Sciatic nerve (tissue), 2 donors: ENCODE data around the gene PTCD2. TPM values are rescaled to one million over a fixed set of nuclear protein-coding genes. Genes with fewer than 3 reads are reported as not detected.

Experiments
- ATAC-seq: fragments of 200-7000 bp; cut with Tn5 transposase; one replicate; pipeline ENCODE4 v1.9.1; 2020; ENCODE audit warnings: mild to moderate bottlenecking, moderate library complexity
- DNase-seq: peaks from one replicate; pipeline ENCODE4 v3.0.0-alpha.2; 2020; ENCODE audit warnings: low spot score
- intact Hi-C: fragments of 100-400 bp; cut with DNase I; formaldehyde crosslinking; loops from one replicate; pipeline ENCODE4 v1.14.2; 2022
- total RNA-seq: library from RNA; stranded (reverse); fragmentation: NEBNext Ultra II Directional; extraction: Animal tissue kit (Norgen Biotek cat#: 25700); gene quantifications from one replicate; pipeline ENCODE4 v1.2.1, GENCODE V29; 2021
- donor health status: DM: no; HTN: no; CAD: no.
- donor health status: DM: no; HTN: no; CAD: no.

PTCD2 gene
- total RNA-seq, 1 donor from 2014 or later, result 10.5 TPM

DNA sequence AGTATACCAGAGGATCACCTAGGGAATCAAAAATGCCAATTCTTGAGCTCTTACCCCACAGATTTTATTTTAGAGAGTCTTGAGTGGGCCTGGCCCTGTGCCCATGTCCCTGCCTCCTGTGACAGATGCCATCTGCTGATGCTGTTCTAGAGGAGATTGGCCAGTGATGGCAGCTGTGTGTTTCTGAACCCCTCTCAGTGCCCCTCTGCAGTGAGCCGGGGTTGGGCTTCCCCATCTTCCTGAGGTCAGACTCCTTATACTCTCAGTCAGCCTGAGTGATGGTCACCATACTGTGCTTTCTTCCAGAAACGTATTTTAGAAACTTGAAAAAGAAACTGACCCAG lies 6.1 kb downstream of the PTCD2 start:
- no peak for DNase-seq
- intact Hi-C loops, result no loop called here
- no peak for ATAC-seq

DNA sequence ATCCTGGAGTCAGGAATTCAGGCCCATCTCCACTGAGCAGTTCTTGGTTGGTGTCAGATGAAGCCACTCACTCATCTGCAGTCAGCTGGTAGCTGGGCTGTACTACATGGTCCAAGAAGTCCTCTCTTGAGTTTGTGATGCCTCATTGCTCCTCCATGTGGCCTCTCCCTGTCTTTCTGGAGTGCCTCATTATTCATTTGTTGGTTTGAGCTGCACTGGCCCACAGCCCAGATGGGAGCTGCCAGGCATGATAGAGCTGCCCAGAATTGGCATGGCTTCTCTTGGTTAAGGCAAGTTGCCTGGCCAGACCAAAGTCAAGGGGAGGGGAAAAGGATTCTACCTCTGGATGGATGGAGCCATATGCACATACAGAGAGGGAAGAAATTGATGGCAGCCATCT lies 8.0 kb downstream of the PTCD2 start:
- peak; percentile 57 for ATAC-seq
- intact Hi-C loops, result no loop called here
- DNase-seq, result no peak

DNA sequence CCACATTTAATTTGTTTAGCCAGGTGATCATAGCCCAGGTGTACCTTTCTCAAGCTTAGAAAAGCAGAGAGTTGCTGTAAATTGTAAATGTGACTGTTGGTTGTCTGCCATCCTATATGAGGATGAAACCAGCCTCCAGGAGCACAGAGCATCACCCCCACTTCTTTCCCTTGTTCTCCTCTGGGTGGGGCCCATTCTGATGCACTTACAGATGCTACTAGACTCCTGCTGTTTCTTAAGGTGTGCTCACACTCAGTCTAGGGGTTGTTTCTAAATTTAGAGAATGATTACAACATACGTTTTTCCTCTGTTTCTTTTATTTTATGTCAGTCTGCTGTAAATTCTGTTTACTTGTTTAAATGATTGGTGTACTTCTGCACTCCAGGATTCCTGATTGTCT lies 10.5 kb downstream of the PTCD2 start:
- no peak for ATAC-seq
- no peak for DNase-seq
- intact Hi-C loops, result no loop called here

DNA sequence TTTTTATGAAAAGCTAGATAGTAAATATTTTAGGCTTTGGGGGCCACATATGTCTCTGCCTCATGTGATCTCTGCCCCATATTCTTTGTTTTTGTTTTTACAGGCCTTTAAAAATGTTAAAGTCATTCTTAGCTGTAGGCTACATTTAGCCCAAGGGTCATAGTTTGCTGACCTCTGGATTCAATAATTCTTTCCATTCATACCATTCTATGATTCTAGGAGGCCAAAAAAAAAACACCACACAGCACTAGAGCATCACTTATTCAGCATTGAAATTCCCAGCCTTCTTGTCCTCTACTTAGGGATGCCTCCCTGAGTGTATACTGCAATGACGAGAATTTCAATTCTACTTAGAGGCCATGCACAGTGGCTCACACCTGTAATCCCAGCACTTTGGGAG lies 17.0 kb downstream of the PTCD2 start:
- DNase-seq, result no peak

DNA sequence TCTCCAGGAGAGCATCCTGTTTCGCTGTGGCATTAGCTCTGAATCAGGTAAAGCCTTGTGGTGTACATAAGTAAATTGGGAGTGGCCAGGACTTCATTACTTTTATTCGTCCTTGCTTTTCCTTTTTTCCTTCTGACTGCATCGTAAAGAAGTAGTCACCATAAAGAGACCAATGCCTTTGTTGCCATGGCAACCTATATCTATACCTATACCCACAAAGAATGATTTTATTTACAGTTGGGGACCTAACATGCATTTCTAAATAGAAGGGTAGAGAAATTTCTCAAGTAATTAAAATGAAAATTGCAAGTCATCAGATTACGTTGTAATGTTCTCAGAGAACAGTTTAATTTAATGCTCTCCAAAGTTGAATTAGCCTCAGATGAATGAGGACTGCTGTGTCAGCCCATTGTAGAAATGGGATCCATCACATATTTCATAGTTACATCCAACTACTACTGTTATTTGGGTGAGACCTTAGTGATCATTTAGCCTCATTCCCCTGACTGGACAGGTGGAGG lies 18.6 kb downstream of the PTCD2 start:
- ATAC-seq (no peak), DNase-seq (no peak)
- intact Hi-C loops, result no loop called here

More for the DNA sequence above, 17.0 kb downstream of the PTCD2 start:
- ATAC-seq, result no peak
- intact Hi-C loops, result no loop called here

DNA sequence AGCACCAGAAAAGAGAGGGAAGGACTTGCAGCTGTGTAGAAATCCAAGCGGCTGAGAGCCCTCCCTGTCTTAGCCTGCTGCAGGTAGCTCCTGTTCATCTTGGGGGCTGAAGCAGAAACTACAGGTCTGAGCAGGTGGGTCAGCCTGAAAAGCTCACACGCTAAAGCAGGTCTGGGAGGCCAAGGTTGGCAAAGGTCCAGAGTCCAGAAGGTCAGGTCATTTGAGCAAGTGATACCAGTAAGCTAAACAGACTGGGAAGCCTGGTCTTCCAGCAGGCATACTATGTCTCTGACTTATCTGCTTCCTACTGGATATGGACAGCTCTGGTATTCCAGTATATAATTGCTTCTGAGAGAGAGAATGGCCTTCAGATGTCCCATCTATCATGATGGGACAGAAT lies 26.2 kb downstream of the PTCD2 start:
- intact Hi-C loops, result no loop called here
- no peak for ATAC-seq
- no peak for DNase-seq

DNA sequence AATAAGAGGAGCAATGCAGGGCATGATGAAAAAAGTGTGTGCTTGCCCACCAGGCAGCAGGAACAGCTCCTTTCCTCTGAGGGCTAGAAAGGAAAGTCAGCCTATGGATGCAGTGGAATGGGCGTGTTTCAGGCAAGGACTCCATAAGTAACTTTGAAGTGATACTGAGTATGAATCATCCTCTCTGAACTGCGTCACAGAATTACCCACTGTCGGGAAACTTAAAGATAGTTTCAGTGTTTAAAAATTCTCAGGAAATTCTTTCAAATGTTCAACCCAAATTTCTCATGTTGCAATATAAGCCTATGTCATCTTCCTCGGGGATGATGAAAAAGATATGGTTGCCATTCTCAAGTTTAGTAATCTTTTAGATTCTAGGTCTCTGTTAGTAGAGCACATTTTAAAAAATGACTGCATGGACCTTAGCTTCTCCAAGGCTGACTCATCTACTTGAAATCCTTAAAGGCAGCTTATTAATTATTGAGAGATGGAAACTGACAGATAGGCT lies 27.7 kb downstream of the PTCD2 start:
- no peak for ATAC-seq
- DNase-seq, result no peak
- intact Hi-C loops, result no loop called here

DNA sequence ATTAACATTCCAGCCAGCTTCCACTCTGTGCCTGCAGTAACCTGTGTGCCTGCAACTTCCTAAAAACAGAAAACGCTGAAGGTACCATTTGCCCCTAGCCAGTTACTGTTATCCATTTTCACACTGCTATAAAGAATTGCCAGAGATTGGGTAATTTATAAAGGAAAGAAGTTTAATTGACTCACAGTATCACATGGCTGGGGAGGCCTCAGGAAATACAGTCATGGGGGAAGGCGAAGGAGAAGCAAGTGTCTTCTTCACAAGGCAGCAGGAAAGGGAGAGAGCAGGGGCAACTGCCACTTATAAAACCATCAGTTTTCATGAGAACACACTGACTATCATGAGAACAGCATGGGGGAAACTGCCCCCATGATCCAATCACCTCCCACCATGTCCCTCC lies 31.2 kb downstream of the PTCD2 start:
- intact Hi-C loops, result no loop called here
- no peak for DNase-seq
- ATAC-seq, result no peak

DNA sequence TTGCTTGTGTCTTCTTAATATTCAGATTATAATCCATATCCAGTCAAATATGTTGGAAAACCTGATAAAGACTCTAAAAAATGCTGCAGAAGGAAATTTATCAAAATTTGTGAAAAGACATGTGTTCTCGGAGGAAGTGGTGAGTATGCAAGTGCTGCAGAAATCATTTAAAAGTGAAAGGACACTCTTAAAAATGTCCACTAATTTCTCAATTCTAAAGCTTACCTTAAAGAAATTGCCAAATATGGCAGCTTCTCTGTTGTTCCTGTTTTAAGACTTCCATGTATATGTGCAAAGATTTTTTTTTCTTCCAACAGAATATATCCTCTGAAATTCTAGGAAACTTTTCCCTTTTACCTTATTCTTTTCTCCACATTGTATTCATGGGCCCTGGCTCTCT lies 32.4 kb downstream of the PTCD2 start:
- DNase-seq (no peak), ATAC-seq (no peak)
- intact Hi-C loops, result no loop called here

DNA sequence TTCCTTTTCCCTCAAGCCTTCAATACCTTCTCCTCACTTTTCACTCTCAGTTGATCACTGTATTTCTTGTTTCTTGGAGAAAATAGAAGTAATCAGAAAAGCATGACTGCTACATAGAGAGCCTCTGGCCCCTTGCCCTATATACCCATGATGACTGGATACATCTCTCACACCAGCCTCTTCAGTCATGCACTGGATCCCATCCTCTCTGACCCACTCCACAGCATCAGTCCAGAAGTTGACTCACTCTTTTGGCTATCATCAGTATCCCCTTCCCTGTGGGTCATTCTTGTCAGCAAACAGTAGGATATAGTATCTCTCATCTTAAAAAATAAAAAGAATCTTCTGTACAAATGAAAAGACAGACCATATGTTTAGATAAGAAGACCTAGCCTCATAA lies 32.9 kb downstream of the PTCD2 start:
- no peak for DNase-seq
- ATAC-seq, result no peak
- intact Hi-C loops, result no loop called here

DNA sequence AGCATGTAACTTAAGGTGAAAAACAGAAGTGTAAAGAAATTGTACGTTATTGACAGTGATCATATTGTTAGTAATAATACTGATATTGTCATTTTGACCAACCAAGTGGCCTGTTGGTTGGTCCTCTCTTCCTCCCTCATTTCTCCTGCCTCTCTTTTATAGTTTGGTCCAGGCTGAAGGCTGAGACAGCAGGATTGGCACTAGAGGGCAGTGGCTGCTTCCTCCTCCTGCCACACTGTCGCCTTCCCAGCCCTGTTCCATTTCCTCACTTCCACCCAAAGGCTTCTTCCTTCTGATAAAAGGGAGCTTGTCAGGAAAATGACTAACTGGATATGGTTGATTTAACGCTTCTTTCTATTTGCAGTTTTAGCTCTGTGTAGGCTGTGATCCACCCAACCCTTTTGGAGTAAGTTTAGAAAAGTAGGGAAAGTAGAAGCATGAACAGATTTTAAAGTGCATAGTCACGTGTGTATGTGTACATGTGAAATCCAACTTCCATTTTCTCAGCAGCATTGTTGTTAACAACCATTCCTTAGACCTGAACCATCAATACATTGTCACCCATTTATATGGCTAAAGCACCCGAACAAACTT lies 35.6 kb downstream of the PTCD2 start:
- DNase-seq (no peak), ATAC-seq (peak; percentile 85)
- intact Hi-C loops, result no loop called here

DNA sequence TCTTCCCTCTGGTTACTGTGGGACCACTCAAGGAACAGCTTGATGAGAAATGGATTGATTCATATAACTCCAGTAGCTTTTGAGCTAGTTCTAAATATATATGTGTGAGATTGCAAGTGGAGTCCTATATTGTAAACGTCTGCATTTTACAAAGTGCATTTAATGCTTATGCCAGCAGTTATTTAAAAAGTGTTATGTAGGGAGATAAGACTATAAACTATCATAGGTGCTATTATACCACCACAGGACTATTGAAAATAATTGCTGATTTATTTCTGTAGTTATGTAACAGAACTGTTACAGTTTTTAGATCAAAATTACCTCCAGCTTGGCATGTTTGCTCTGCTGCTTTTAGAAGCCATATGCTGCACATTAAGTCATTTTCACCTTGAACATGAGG lies 36.2 kb downstream of the PTCD2 start:
- ATAC-seq (no peak), DNase-seq (no peak)
- intact Hi-C loops, result no loop called here

DNA sequence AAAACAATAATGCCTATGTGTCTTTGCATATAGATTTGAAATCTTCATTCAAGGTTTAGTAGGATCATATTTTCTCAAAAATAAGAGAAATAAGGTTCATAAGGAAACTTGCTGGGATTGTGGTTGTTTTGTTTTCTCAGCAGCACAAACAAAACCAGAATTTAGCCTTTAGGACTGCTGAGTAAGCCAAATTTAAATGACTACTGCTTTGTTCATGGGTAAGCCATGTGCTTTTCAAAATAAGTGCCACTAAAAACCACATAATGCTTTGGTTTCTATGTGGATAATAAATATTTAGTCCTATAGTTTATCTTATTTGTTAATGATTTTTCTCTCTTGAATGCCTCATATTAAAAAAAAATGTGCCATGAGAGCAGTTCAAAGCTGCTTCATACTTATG lies 38.8 kb downstream of the PTCD2 start:
- ATAC-seq, result no peak
- no peak for DNase-seq
- intact Hi-C loops, result no loop called here

DNA sequence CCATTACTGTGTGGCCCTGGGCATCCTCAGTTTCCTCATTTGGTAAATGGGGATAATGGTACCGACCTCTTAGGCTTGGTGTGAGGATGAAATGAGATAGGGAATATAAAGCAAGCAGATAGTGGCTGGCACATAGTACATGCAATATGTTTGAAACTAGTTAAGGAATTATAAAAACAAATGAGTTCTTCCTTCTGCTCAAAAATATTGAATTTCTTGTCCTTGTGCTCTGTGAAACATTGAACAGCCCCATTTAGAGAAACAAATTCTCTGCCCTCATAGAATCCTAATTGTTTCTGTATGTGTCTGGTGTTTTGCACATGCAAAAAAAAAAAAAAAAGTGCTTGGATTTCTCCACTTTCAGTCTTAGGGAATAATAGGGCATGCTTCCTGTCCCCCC lies 39.7 kb downstream of the PTCD2 start:
- ATAC-seq (no peak), DNase-seq (no peak)
- intact Hi-C loops, result loop anchor here (10.0 kb wide), 1 partner anchor 155 kb away; no protein-coding TSS in a partner anchor

DNA sequence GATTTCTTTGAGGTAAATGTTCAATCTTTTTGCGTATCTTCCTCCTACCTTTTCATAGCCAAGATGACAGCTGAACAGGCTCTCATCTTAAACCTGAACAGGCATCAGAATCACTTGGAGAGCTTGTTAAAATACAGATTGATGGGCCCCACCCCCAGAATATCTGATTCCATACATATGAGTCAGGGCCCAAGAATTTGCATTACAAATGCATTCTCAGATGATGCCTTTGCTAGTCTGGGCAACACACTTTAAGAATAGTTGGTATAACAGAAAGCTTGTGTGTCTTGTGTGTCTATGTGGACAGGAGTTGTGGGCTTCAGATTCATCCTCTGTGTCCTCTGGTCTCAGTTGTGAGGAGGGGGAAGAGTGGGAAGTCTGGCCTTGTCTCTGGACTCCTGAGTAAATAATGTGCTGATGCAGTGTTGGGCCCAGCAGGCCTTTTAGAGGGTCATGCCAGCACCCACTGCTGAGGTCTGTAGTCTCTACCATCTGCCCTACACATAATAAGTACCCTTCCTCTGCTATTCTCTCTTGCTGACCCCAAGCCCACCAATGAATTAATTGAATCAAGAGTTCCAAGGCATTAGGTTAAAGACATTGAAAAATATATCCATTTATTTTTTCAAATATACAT lies 43.1 kb downstream of the PTCD2 start:
- DNase-seq (no peak), ATAC-seq (no peak)
- intact Hi-C loops, result loop anchor here (10.0 kb wide), 1 partner anchor 152 kb away; no protein-coding TSS in a partner anchor

DNA sequence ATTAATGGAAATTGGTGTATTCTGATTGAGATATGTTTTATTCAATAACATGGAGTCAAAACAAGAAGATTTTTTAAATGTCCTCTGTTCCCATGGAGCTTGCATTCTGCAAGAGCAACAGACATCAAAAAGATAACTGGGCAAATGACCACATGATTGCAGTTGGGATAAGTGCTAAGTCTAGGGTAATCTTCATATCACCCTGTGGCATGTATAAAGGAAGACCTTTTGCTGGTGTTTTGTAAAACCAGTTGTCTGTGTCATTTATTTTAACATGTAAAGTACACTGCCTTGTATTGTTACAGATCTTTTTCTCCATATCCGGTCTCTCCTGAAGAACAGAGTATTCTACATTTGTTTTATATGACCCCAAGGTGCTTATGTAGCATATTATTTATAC lies 44.0 kb downstream of the PTCD2 start:
- intact Hi-C loops, result loop anchor here (10.0 kb wide), 1 partner anchor 151 kb away; no protein-coding TSS in a partner anchor
- ATAC-seq, result no peak
- no peak for DNase-seq

DNA sequence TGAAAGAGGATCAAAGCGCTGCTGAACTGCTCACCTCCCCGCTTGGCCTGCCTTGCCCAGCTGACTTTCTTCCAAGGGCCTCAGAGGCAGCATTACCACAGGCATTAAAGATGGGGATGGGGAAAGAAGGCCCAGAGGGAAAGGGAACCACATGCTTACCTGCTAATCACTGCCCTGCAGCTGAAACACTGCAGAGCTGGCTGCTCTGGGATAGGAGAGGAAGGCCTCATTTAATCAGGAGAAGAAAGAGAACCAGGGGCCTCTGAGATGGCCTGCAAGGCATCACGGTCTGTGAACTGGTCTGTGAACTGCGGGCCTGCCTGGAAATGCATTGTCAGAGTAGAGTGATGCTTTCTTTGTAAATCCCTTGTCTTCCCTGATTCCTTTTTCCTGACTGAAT lies 44.8 kb downstream of the PTCD2 start:
- intact Hi-C loops, result loop anchor here (10.0 kb wide), 1 partner anchor 150 kb away; no protein-coding TSS in a partner anchor
- DNase-seq, result no peak

DNA sequence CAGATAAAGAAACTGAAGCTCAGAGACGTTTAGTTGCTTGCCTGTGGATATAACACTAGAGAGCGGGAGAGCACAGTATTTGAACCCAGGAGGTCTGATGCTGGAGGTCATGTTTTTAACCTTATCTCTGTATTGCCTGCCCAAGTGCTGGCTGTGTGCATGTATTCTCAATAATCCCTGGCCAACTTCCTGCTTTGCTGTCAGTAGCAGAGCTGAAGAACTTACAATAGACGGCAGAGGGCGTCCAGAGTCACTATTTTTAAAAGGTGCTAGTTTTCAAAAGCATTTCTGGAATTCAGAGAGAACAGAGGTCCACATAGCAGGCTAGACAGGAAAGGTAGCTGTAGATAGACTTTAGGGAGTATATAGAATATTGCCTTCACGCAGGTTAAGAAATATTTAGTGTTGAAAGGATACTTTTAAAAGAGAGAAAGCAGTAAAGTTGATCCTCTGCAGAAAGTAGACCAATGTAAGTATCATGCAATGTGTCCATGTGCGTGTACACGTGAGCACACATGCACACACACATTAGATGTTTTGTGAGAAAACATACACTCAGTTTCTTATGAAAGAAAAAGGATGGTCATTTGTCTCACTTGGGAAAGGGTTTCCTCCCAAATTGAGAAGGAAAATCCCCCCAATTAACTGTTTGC lies 46.3 kb downstream of the PTCD2 start:
- intact Hi-C loops, result loop anchor here (10.0 kb wide), 1 partner anchor 148 kb away; no protein-coding TSS in a partner anchor

More for the DNA sequence above, 44.8 kb downstream of the PTCD2 start:
- ATAC-seq, result no peak

DNA sequence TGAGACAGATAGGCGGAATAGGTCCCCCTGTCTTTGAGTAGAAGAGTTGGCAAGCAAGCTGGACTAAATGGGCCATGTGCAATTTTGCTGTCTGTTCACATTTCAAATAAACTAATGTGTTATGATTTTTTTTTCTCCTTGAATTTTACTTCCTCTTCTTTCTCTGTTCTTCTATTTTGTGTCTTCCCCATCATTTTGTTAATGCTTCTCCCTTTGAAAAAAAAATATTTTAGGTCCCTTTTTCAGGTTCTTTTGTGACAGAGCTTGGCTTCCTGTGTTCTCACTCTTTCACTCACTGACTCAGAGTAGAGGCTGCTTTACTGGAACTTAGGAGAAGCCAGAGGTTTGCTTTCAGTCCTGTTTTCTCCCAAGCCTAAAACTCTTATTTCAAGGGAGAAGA lies 48.1 kb downstream of the PTCD2 start:
- DNase-seq (no peak), ATAC-seq (no peak)
- intact Hi-C loops, result loop anchor here (10.0 kb wide), 1 partner anchor 147 kb away; no protein-coding TSS in a partner anchor

More for the DNA sequence above, 46.3 kb downstream of the PTCD2 start:
- ATAC-seq (peak; percentile 88), DNase-seq (peak; percentile 80)

DNA sequence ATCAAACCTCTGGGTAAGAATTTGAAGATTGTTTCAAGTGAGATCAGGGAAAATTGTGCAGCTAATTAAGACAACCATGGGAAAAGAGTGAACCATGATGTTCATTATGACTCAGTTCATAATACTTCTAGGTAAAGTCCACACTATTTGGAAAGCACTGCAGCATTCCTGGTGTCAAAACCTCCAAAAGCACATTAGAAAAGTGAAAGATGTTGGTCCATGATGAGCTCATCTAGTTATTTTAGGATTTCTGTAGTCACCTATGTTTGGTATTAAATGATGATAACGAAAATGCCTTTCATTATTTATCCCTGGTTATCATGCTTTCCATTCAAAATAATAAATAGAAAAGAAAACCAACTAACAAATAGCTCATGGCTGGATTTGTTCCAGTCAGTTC lies 49.1 kb downstream of the PTCD2 start:
- intact Hi-C loops, result loop anchor here (10.0 kb wide), 1 partner anchor 146 kb away; no protein-coding TSS in a partner anchor
- no peak for DNase-seq
- ATAC-seq, result no peak
